Neural cell (in vitro differentiated cells): ENCODE measurements around the gene IQGAP2. TPM values are rescaled to one million over a fixed set of nuclear protein-coding genes. Genes with fewer than 3 reads are reported as not detected.

Source experiments
- H2AFZ ChIP-seq: fragments of 200-600, 300-800 bp; sonication (generic), shearing (Covaris generic); 2 replicates; pipeline ENCODE4 v1.6.0; 2014; ENCODE audit warnings: low read depth, mild to moderate bottlenecking, antibody characterized with exemption, low read length, moderate library complexity
- H3F3A ChIP-seq: fragments of 200-600 bp; shearing (Covaris generic); 2 replicates; pipeline ENCODE4 v1.6.1; 2016; ENCODE audit warnings: mild to moderate bottlenecking, moderate library complexity, mixed read lengths, antibody characterized with exemption, low read length; ENCODE audit not compliant: insufficient read depth, poor library complexity, severe bottlenecking
- H3K27ac ChIP-seq: fragments of 200-600, 300-800 bp; sonication (generic), shearing (Covaris generic); 2 replicates; pipeline ENCODE4 v1.5.1; 2014; ENCODE audit warnings: mild to moderate bottlenecking, low read length, moderate library complexity
- H3K27me3 ChIP-seq: fragments of 300-800, 200-600 bp; sonication (generic), shearing (Covaris generic); 2 replicates; pipeline ENCODE4 v1.6.0; 2014; ENCODE audit warnings: mild to moderate bottlenecking, low read depth, low read length, moderate library complexity; ENCODE audit not compliant: insufficient read depth
- H3K36me3 ChIP-seq: fragments of 300-800, 200-600 bp; sonication (generic), shearing (Covaris generic); 2 replicates; pipeline ENCODE4 v1.5.1; 2014; ENCODE audit warnings: mild to moderate bottlenecking, antibody characterized with exemption, low read length, moderate library complexity; ENCODE audit not compliant: insufficient read depth
- H3K4me2 ChIP-seq: fragments of 300-800, 200-600 bp; sonication (generic), shearing (Covaris generic); 2 replicates; pipeline ENCODE4 v1.6.0; 2014; ENCODE audit warnings: mild to moderate bottlenecking, low read length
- H3K4me3 ChIP-seq: fragments of 300-800, 200-600 bp; sonication (generic), shearing (Covaris generic); 2 replicates; pipeline ENCODE4 v1.5.1; 2014; ENCODE audit warnings: mild to moderate bottlenecking, low read length, moderate library complexity
- H3K79me2 ChIP-seq: fragments of 200-600 bp; shearing (Covaris generic); replicated peaks from 2 replicates; pipeline ENCODE4 v1.6.0; 2014; ENCODE audit warnings: mild to moderate bottlenecking, low read length, moderate library complexity; ENCODE audit not compliant: insufficient read depth
- H3K9ac ChIP-seq: fragments of 300-800, 200-600 bp; sonication (generic), shearing (Covaris generic); 2 replicates; pipeline ENCODE4 v1.6.1; 2016; ENCODE audit warnings: mild to moderate bottlenecking, low read length, mixed read lengths
- H3K9me2 ChIP-seq: fragments of 200-600 bp; shearing (Covaris generic); 2 replicates; pipeline ENCODE4 v1.6.1; 2016; ENCODE audit warnings: mild to moderate bottlenecking, low read length, mixed read lengths; ENCODE audit not compliant: insufficient read depth
- H3K9me3 ChIP-seq: fragments of 200-600, 300-800 bp; sonication (generic), shearing (Covaris generic); 2 replicates; pipeline ENCODE4 v1.6.1; 2016; ENCODE audit warnings: mild to moderate bottlenecking, mixed run types, low read length, moderate library complexity, mixed read lengths
- H4K20me1 ChIP-seq: fragments of 200-600 bp; shearing (Covaris generic); 2 replicates; pipeline ENCODE4 v1.6.1; 2016; ENCODE audit warnings: mild to moderate bottlenecking, mixed run types; ENCODE audit not compliant: insufficient read depth
- CTCF ChIP-seq: fragments of 450-650 bp; IDR thresholded peaks from 2 replicates; pipeline ENCODE4 v1.5.1; 2014; ENCODE audit warnings: antibody characterized with exemption, mild to moderate bottlenecking, moderate library complexity; ENCODE audit not compliant: poor library complexity, severe bottlenecking
- EP300 ChIP-seq: fragments of 450-650 bp; conservative IDR thresholded peaks from 2 replicates; pipeline ENCODE4 v1.6.1; 2014; ENCODE audit warnings: antibody characterized with exemption, mild to moderate bottlenecking, moderate library complexity; ENCODE audit not compliant: poor library complexity, severe bottlenecking
- EZH2 ChIP-seq: fragments of 200-600, 300-800 bp; shearing (Covaris generic), sonication (generic); IDR thresholded peaks from 2 replicates; pipeline ENCODE4 v1.6.1; 2014; ENCODE audit warnings: antibody characterized with exemption, low read length, borderline replicate concordance, mild to moderate bottlenecking; ENCODE audit not compliant: insufficient read depth, poor library complexity, severe bottlenecking
- MXI1 ChIP-seq: fragments of 450-650 bp; conservative IDR thresholded peaks from 2 replicates; pipeline ENCODE4 v1.6.1; 2014; ENCODE audit warnings: antibody characterized with exemption, mild to moderate bottlenecking; ENCODE audit not compliant: poor library complexity, severe bottlenecking
- POLR2AphosphoS5 ChIP-seq: IDR thresholded peaks from 2 replicates; pipeline ENCODE4 v1.6.1; 2012
- RAD21 ChIP-seq: fragments of 450-650 bp; conservative IDR thresholded peaks from 2 replicates; pipeline ENCODE4 v1.6.1; 2014; ENCODE audit warnings: antibody characterized with exemption, mild to moderate bottlenecking, moderate library complexity
- REST ChIP-seq: IDR thresholded peaks from 2 replicates; pipeline ENCODE4 v1.6.1; 2012; ENCODE audit warnings: borderline replicate concordance
- SMC3 ChIP-seq: fragments of 450-650 bp; conservative IDR thresholded peaks from 2 replicates; pipeline ENCODE4 v1.6.1; 2014; ENCODE audit warnings: antibody characterized with exemption, mild to moderate bottlenecking, moderate library complexity; ENCODE audit not compliant: poor library complexity
- TAF1 ChIP-seq: IDR thresholded peaks from 2 replicates; pipeline ENCODE4 v1.6.1; 2012; ENCODE audit warnings: low read depth
- polyA plus RNA-seq: library from polyadenylated mRNA; depleted of rRNA; stranded (reverse); fragments of >200 nt; gene quantifications from 2 replicates; pipeline ENCODE4 v1.2.3, GENCODE V29; 2014

The IQGAP2 gene
- polyA plus RNA-seq, 1 donor from 2014 or later, result 5.2 TPM

DNA sequence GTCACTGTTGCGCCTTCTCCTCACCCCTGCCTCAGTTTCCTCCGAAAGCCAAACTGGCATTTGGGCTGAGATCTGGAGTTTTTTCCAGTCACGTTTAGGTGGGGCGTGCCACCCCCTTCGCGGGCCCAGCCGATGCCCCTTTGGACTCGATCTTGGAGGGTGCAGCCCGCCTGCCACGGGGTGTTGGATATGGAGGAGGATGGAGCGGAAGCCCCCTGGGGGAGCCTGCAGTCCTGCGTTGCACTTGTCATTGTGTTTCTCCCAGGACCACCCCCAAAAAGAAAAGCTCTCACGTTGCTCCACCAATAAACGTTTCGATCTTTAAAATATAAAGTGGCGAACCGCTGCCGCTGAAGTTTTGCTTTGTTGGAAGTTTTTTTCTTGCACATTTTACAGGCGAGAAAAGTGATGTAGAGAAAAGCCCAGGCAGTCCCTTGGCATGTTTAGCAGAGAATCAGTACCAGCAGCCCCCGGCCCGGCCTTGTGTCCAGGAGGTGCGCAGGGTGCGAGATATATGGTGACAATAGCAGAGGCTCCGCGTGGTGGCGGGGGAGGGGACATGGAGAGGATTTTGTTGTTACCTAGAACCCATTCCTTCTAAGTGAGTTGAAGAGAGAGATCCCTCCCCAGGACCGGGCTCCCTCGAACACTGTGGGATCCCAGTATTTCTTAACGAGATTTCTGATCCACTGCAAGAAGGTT lies 313.5 kb downstream of the IQGAP2 start:
- no peaks in the 10 kb centered on the region for H3K9me3 ChIP-seq
- no peaks in the 10 kb centered on the region for H3F3A ChIP-seq
- H3K27me3 ChIP-seq, result peaks cover 18% of the 10 kb centered on the region
- H3K27ac ChIP-seq, result peak overlapping the region; percentile 47
- H3K36me3 ChIP-seq, result no peaks in the 10 kb centered on the region
- TF ChIP-seq EZH2, result no peak
- TF ChIP-seq REST, result no peak
- no peak for TF ChIP-seq TAF1
- TF ChIP-seq EP300, result no peak
- TF ChIP-seq RAD21, result no peak
- no peak for TF ChIP-seq SMC3
- TF ChIP-seq CTCF, result no peak
- no peak for TF ChIP-seq MXI1
- TF ChIP-seq POLR2AphosphoS5, result no peak
- no peaks in the 10 kb centered on the region for H4K20me1 ChIP-seq
- peaks cover 35% of the 10 kb centered on the region for H3K79me2 ChIP-seq
- H3K9me2 ChIP-seq, result no peaks in the 10 kb centered on the region
- peak overlapping the region; percentile 81 for H3K4me2 ChIP-seq
- H2AFZ ChIP-seq, result peak overlapping the region; percentile 88
- peak overlapping the region; percentile 99 for H3K4me3 ChIP-seq
- H3K9ac ChIP-seq, result peak overlapping the region; percentile 87

DNA sequence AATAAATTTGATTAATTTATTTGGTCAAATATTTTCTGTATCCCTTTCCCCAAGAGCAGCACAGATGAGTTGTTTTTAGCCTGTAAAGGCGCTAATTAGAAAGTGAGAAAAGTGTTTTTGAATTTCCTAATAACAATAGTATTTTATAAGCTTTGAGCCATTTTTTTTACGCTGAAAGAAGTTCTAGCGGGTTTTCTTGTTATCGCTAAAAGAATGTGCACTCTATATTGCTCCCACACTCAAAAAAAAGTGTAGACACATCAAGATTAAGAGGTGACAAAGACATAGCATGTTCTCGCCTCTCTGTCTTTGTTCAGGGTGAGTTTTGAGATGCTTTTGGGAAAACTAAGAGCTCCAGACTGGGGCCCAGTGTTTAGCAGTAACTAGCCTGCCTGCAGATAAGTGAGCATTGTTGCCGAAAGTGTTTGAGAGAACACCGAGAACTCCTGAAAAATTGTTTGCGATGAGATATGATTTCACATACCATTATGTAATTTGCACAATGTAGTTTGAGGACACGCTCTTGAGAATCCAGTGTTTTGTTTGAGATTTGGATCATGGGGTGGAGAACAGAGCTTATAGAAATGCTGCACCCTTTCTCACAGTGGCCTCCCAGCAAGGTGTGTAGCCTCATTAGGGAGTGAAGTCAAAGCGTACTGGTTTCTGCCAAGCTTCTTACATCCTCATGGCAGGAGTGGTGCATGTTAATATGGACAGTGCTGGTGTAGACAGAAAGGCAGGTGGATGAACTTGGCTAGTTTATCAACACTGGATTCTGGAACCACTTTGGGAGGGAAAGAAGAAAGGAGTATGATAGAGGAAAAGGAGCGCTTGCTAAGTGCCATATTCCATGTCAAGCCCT lies 314.4 kb downstream of the IQGAP2 start:
- peak overlapping the region; percentile 87 for H3K9ac ChIP-seq
- peak overlapping the region; percentile 81 for H3K4me2 ChIP-seq
- no peak for TF ChIP-seq SMC3
- H3K36me3 ChIP-seq, result no peaks in the 10 kb centered on the region
- H3K9me2 ChIP-seq, result no peaks in the 10 kb centered on the region
- no peak overlapping the region for H3K27ac ChIP-seq
- no peak overlapping the region for H2AFZ ChIP-seq
- no peaks in the 10 kb centered on the region for H3F3A ChIP-seq
- peaks cover 40% of the 10 kb centered on the region for H3K79me2 ChIP-seq
- peaks cover 18% of the 10 kb centered on the region for H3K27me3 ChIP-seq
- H3K9me3 ChIP-seq, result no peaks in the 10 kb centered on the region
- no peaks in the 10 kb centered on the region for H4K20me1 ChIP-seq
- peak overlapping the region; percentile 99 for H3K4me3 ChIP-seq
